HepG2 (cell line): Measurements from ENCODE around the gene TLN1. TPM values are rescaled to one million over a fixed set of nuclear protein-coding genes. Genes with fewer than 3 reads are reported as not detected.

Experiments
- ATAC-seq: fragments of 200-7000 bp; cut with Tn5 transposase; 3 replicates; pipeline ENCODE4 v1.9.1; 2020; ENCODE audit warnings: mild to moderate bottlenecking, moderate library complexity
- BruUV-seq: library from RNA; stranded (reverse); fragments of 400-500 nt; replicated peaks from 2 replicates; lab custom pipeline; 2021; lab: Mats Ljungman, UMichigan
- CTCF ChIA-PET: fragments of 300-600 bp; formaldehyde crosslinking; extraction: SDS; loops from one replicate; lab custom pipeline; 2021; ENCODE audit warnings: low total read pairs, inconsistent platforms, low intra/inter-chr PET ratio; lab: Yijun Ruan, JAX
- POLR2A ChIA-PET: fragments of 350-600 bp; sonication (Branson Sonifier 250); formaldehyde crosslinking; loops from one replicate; lab custom pipeline; 2020; ENCODE audit warnings: antibody characterized with exemption, inconsistent platforms; lab: Yijun Ruan, JAX
- DNase-seq: peaks from one replicate; pipeline ENCODE4 v3.0.0-alpha.2; 2015; ENCODE audit warnings: low spot score
- FAIRE-seq: peaks from 3 replicates; lab custom pipeline; 2011; peaks lifted over from hg19 to GRCh38; lab: Jason Lieb, UNC
- H2AFZ ChIP-seq: one replicate; pipeline ENCODE4 v1.6.1; 2011; ENCODE audit warnings: low read length, inconsistent platforms
- H3K27ac ChIP-seq: fragments of 300-600 bp; 3 replicates; pipeline ENCODE4 v1.8.0; 2011; ENCODE audit warnings: mixed run types, mild to moderate bottlenecking, mixed read lengths, low read length, inconsistent platforms; ENCODE audit not compliant: insufficient read depth; ENCODE audit errors: extremely low read length
- H3K27me3 ChIP-seq, 2 experiments: fragments of 200-600 bp in 1 of 2; 2 replicates in 1 of 2; 3 replicates in 1 of 2; pipeline versions ENCODE4 v1.6.0 to v1.8.0; 2011; ENCODE audit warnings: low read length in 2 of 2, mild to moderate bottlenecking in 2 of 2, moderate library complexity in 2 of 2, inconsistent platforms in 1 of 2; ENCODE audit not compliant: insufficient read depth in 2 of 2, control insufficient read depth in 1 of 2
- H3K36me3 ChIP-seq, 2 experiments: fragments of 200-600 bp in 1 of 2; replicated peaks in 1 of 2; 2 replicates in 1 of 2; 3 replicates in 1 of 2; pipeline versions ENCODE4 v1.5.1 to v1.8.0; 2011; ENCODE audit warnings: low read length in 2 of 2, inconsistent platforms in 1 of 2; ENCODE audit not compliant: insufficient read depth in 2 of 2, control insufficient read depth in 1 of 2
- H3K4me1 ChIP-seq: 2 replicates; pipeline ENCODE4 v1.5.1; 2012; ENCODE audit warnings: low read length, inconsistent platforms; ENCODE audit not compliant: insufficient read depth
- H3K4me2 ChIP-seq: 2 replicates; pipeline ENCODE4 v1.6.0; 2011; ENCODE audit warnings: low read depth, low read length, inconsistent platforms
- H3K4me3 ChIP-seq, 3 experiments: fragments of 200-600 bp in 1 of 3; sonication (generic), shearing (Covaris generic) in 1 of 3; replicated peaks in 1 of 3; 2 replicates each; pipeline ENCODE4 v1.5.1; 2011 to 2016; ENCODE audit warnings: low read length in 3 of 3, inconsistent platforms in 2 of 3, low read depth in 2 of 3, mild to moderate bottlenecking in 2 of 3, control low read depth in 1 of 3, mixed read lengths in 1 of 3; ENCODE audit not compliant: insufficient read depth in 1 of 3
- H3K79me2 ChIP-seq: one replicate; pipeline ENCODE4 v1.6.1; 2011; ENCODE audit warnings: low read length, inconsistent platforms; ENCODE audit not compliant: insufficient read depth
- H3K9ac ChIP-seq: 2 replicates; pipeline ENCODE4 v1.6.0; 2011; ENCODE audit warnings: mild to moderate bottlenecking, low read depth, low read length, inconsistent platforms; ENCODE audit not compliant: insufficient read depth
- H3K9me3 ChIP-seq: 2 replicates; pipeline ENCODE4 v1.5.1; 2012; ENCODE audit warnings: mild to moderate bottlenecking, low read length
- H4K20me1 ChIP-seq: 2 replicates; pipeline ENCODE4 v1.6.0; 2011; ENCODE audit warnings: inconsistent platforms, mild to moderate bottlenecking, low read length, moderate library complexity; ENCODE audit not compliant: insufficient read depth
- MBD4 ChIP-seq: IDR thresholded peaks from 2 replicates; pipeline ENCODE4 v1.6.1; 2012; ENCODE audit warnings: low read length, inconsistent platforms, borderline replicate concordance
- MED1 ChIP-seq: sonication (generic); formaldehyde crosslinking; IDR thresholded peaks from 2 replicates; pipeline ENCODE4 v1.4.0; 2020; ENCODE audit warnings: missing genetic modification reagents
- NR3C1 ChIP-seq: sonication (generic); formaldehyde crosslinking; IDR thresholded peaks from 2 replicates; pipeline ENCODE4 v1.4.0; 2020; ENCODE audit warnings: missing genetic modification reagents
- ZNF382 ChIP-seq: sonication (generic); formaldehyde crosslinking; IDR thresholded peaks from 2 replicates; pipeline ENCODE4 v1.5.0; 2020; ENCODE audit warnings: missing genetic modification reagents, mild to moderate bottlenecking, borderline replicate concordance
- ZNF510 ChIP-seq: sonication (generic); formaldehyde crosslinking; IDR thresholded peaks from 2 replicates; pipeline ENCODE4 v1.4.0; 2020; ENCODE audit warnings: low read depth, mild to moderate bottlenecking, missing genetic modification reagents
- WGBS: methylation state at CpG from one replicate; pipeline ENCODE4 v1.1.6; 2017; ENCODE audit warnings: low lambda C conversion rate; 5-methylcytosine and 5-hydroxymethylcytosine counted together
- in situ Hi-C: cut with HindIII; loops from 2 replicates; pipeline ENCODE4 v1.10.0; 2017; ENCODE audit warnings: low pct_unique_long_range_greater_than_20kb; ENCODE audit not compliant: extremely low pct_ligation_motif_present
- intact Hi-C: fragments of 100-400 bp; cut with micrococcal nuclease; formaldehyde crosslinking; loops from one replicate; pipeline ENCODE4 v1.10.0; 2022; ENCODE audit not compliant: unreplicated experiment
- polyA plus RNA-seq, 8 experiments: library from polyadenylated mRNA; depleted of rRNA in 3 of 8; stranded (reverse) in 7 of 8; unstranded in 1 of 8; fragments of >200 nt; fragmentation: Illumina TruSeq in 4 of 8; extraction: Trizol in 4 of 8; gene quantifications; 2 replicates each; pipeline versions ENCODE4 v1.2.1 to v1.2.3, GENCODE V29; 2011 to 2016; ENCODE audit warnings: low read depth in 4 of 8, missing spikeins in 1 of 8, mixed read lengths in 1 of 8; ENCODE audit not compliant: insufficient read depth in 1 of 8
- total RNA-seq, 5 experiments: library from RNA; depleted of rRNA; stranded (reverse); fragments of >200 nt; fragmentation: Illumina TruSeq; extraction: Trizol; gene quantifications; 2 replicates each; pipeline ENCODE4 v1.2.3, GENCODE V29; 2016; ENCODE audit warnings: low read depth in 1 of 5

The TLN1 gene
- total and polyA plus RNA-seq, 2 of the 13 experiments (the other 11 are each of a cell fraction or from before 2014, with no cell fraction given) = 35.2 to 51.8 TPM

DNA sequence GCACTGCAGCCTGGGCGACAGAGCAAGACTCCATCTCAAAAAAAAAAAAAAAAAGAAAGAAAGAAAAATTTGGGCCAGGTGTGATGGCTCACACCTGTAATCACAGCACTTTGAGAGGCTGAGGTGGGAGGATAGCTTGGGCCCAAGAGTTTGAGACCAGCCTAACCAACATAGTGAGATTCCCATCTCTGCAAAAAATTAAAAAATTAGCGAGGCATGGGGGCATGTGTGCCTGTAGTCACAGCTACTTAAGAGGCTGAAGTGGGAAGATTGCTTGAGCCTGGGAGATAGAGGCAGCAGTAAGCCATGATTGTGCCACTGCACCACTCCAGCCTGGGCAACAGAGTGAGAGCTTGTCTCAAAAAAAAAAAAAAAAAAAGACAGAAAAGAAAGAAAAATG lies 78.4 kb downstream of the TLN1 start (continued):
- TF ChIP-seq NR3C1 (CRISPR knock-in tag) = no peak
- TF ChIP-seq ZNF510 (CRISPR knock-in tag) = no peak
- no peak for TF ChIP-seq ZNF382 (CRISPR knock-in tag)

DNA sequence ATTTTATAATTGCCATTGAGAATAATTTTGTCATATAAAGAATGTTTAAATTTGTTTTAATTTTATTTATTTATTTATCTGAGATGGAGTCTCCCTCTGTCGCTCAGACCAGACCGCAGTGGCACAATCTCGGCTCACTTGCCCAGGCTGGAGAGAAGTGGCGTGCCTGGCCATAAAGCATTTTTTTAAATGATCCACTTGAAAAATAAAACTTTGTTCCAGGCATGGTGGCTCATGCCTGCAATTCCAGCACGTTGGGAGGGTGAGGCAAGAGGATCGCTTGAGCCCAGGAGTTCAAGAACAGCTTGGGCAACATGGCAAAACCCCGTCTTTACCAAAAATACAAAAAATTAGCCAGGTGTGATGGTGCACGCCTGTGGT lies 79.2 kb downstream of the TLN1 start:
- no peak for DNase-seq
- no peak for TF ChIP-seq MBD4
- TF ChIP-seq MED1 (CRISPR knock-in tag) = peak; percentile 2; the same call in 1 of the 2 replicates
- WGBS = 6% methylated on average over 8 of the region's 8 CpGs
- BruUV-seq = no TSS peak
- no peak for FAIRE-seq
- Histone ChIP-seq H3K9me3 (no peaks in the 10 kb centered on the region), H3K4me1 (peaks cover 82% of the 10 kb centered on the region), H3K36me3 (no peaks in the 10 kb centered on the region), H3K4me2 (peak overlapping the region; percentile 57), H4K20me1 (no peaks in the 10 kb centered on the region), H3K79me2 (no peaks in the 10 kb centered on the region), H3K9ac (peak overlapping the region; percentile 41; the same call in 1 of the 2 replicates), H3K27me3 (peaks cover 2 to 16% of the 10 kb centered on the region in 2 experiments; a peak in 4 of 5 replicates), H3K4me3 (peak overlapping the region in 1 of 3 experiments; percentile 45; a peak in 2 of 6 replicates), H2AFZ (no peak overlapping the region), H3K27ac (no peak overlapping the region)
- ChIA-PET CTCF (no interaction called here), POLR2A (no interaction called here)
- in situ Hi-C loops = loop anchor here (10.0 kb wide), 1 partner anchor 538 kb away; the partner anchor contains the start of gene ATOSB
- no peak for ATAC-seq
- intact Hi-C loops = no loop called here
